NCI-H524 (cell line): Measurements from ENCODE around the gene CENPX.

Experiments used
- DNase-seq, 2 experiments: peaks; one replicate each; lab custom pipeline; 2025; lab: John Stamatoyannopoulos, UW

Gene CENPX

GRCh38 chr17:82022310-82022980 lies at the start of gene CENPX:
CENPX (minus strand) TSS chr17:82022878; CDS start chr17:82022861, 17 bp downstream.
- DNase-seq, result no peak

GRCh38 chr17:82070611-82071010 lies 47.9 kb upstream of the CENPX start:
- DNase-seq, result no peak

DNA sequence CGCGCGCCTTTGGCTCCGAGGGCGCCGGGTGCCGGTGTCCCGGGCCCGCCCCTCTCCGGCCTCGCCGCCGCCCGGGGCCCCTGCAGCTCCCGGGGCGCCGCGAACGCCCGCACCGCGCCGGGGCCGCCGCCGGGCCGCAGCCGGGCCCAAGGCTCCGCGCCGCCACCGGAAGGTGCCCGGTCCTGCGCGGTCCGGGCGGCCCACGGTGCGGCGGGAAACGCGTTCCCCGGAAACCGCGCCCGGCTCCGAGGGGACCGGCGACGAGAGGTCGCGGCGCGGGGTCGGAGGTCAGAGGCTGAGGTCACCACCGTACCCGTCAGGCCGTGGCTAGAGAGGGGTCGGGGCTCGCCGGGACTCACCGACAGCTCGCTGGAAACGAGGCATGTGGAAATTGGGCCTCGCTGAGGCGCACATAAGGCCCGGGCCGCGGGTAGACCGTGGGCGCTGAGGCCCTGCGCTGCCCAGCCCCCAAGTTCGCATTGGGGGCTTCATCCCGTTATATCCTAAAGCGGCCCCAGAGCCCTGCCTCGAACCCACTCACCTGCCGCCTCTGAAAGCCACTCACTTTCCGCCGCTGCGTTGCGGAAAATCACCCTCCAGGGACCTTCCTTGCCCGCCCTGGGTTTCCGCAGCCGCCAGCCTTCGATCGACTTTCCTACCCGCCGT lies 43.1 kb upstream of the CENPX start, which contains the start of gene DUS1L:
DUS1L (minus strand) TSS at position 167 of the 666 bp plus-strand sequence. CDS start 745 bp downstream, outside the sequence.
- DNase-seq, result peak in 1 of 2 experiments; percentile 74

DNA sequence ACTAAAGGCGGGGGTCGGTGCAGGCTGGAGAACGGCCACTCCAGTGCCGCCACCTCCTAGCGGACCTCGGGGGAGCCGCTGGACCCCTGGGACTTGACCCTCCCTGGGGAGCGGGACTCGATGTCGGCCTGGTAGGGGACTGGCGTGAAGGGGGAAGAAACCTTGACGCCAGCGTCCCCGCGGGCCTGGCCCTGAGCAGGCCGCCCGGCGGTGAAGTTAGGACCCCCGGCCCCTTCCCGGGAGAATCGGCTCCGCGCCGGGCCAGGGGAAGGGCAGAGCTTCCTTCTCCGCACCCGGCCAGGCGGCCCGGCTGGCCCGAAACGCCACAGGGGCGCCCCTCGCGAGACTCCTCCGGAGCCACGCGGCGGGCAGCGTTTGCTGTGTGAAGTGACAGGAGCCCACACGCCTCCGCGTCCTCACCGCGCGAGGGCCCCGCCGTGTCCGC lies 42.5 kb upstream of the CENPX start:
- no peak for DNase-seq

DNA sequence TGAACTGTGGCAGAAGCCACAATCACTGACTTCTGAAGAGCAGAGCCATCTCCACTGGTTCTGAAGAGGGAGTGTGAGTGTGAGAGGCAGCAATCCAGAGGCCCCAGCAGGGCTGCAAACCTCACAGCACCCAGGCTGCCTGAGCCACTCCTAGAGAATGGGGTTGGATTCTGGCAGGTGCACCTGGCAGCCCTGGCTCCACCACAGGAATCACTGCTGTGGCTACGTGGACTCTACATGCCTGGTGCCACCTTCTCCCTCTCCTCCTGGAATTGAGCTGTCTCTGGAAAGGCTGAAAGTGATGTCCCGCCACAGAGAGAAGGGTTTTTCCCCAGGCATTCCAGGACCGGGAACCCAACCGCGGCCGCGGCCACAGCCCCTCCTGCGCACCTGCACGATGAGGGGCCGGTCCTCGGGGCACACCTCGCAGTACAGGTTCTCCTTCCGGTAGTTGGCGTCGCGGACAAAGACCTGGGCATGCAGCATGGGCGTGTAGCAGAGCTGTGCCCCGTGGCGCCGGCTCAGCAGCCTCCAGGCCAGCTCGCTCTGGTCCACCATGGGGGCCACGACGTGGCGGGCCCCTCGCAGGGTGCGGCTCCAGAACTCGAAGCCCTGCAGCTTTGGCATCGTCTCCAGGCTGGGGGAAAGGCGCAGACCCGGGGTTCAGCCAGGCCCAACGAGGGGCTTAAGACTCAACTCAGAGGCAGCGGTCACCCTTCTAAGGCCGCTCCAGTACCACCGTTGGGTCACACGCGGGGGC lies 41.9 kb upstream of the CENPX start:
- no peak for DNase-seq

DNA sequence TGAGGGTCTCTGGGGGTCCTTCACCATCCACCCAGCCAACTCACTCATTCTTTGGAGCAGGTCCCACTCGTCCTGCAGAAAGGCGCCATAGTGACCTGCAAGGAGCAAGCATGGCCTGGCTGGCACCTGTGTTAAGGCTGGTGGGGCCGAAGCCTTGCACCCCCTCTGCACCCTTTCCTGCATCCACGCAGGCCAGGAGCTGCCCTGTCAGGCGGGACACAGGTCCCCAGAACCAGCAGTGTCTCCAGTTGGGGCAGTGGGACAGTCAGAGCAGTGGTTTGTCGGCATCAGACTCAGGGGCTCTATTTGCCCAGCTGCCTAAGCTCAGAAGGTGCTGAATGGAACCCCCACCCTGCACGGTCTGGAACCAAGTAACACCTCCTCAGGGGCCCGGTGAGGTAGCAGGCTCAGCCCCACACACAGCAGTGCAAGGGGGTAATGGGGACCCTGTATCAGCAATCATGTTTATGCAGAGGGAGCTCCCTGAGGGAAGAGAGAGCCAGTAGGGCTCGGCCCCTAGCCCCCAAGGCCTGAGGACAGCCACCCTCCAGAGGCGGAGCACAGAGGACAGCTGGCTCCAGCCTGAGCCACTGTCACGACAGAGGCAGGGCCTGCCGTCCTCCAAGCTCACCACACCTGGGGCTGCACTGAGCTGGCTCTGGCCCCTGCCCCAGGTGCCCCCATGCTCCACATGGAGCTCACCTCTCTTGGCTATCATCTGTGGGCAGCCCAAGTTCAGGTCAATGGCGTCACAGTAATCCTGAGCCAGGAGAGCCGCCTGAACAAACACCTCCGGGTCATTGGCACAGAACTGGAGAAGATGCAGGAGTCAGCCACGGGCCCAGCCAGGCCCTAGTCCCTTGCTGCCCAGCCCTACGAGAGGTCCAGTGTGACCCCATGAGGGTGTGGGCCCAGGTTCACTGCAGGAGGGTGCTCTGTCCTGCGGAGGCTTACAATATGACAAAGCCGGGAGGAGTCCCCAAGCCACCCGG lies 41.0 kb upstream of the CENPX start:
- DNase-seq, result no peak

- DNase-seq, result no peak
These were observed 40.3 kb upstream of the CENPX start for GRCh38 chr17:82062984-82063368.

GRCh38 chr17:82062076-82062983 lies 39.7 kb upstream of the CENPX start:
- no peak for DNase-seq

DNA sequence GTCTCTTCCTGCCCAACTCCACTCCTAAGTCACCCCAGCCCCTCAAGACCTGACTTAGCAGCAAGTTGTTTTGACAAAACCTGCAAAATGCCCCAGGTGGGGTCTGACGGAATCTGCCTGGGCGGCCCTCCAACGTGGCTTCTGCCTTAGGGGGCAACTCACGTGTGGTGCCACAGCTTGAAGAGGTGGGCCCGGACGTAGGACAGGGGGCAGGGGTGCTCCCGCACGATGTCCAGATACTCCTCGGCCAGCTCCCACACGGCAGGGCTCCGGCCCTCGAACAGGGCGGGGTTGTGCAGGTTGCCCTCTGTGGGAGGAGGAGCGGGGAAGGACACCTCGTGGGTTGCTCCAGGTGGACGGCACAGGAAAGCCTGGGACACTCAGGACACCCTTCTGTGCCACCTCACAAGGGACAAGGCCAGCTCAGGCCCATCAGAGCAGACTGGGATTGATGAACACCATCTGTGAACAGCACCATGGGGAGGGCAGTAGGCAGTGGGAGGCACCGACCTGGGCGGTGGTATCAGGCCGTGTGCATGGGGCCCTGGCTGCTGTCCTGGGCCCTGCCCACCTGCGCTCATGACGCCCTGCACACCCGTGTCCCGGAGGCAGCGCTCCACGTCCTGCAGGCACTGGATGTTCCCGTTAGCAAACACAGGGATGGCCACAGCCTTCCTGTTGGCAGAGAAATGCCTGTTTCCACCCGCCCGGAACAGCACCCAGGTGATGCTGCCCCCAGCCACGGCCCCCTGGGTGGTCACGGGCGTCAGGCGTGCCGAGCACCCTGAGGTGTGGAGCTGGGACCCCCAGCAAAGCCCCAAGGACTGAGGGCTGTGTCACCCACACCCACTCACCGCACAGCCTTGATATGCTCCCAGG lies 38.6 kb upstream of the CENPX start:
- no peak for DNase-seq

- DNase-seq, result no peak
These were observed 37.9 kb upstream of the CENPX start for GRCh38 chr17:82060614-82061013.

- DNase-seq, result no peak
These were observed 37.3 kb upstream of the CENPX start for GRCh38 chr17:82060001-82060380.

DNA sequence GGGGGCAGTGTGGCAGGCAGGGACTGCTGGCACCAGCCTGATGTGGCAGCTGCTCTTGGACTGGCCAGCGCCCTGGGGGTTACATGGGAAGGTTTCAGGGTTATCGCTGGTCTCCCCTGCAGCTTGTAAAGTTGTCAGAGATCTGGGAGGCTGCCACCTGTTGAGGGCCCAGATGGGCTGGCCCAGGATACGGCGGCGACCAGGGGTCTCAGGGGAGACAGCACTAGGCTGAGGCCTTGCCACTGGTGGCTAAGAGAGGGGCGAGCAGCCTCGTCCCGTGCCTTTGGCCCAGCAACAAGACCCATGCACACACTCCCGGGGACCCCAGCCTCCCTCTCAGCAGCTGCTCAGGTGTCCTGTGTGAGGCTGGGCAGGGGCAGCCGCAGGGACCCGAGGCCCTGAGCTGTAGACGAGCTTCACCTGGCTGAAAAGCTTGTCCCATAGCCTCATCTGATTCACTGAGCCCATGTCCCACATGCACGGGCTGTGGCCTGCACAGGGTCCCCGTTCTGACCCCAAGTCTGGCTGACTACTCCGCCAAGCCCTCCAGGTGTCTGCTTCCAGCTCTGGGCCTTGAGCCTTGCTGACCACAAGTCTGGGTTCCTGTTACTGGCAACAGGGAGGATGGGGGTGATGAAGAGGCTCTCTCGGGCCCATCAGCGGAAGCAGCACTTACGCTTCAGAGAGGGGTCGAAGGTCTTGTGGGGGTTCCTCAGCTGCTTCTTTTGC lies 36.8 kb upstream of the CENPX start:
- no peak for DNase-seq

- no peak for DNase-seq
These were observed 36.2 kb upstream of the CENPX start for GRCh38 chr17:82058855-82059249.

- no peak for DNase-seq
These were observed 35.7 kb upstream of the CENPX start for GRCh38 chr17:82058230-82058854.

DNA sequence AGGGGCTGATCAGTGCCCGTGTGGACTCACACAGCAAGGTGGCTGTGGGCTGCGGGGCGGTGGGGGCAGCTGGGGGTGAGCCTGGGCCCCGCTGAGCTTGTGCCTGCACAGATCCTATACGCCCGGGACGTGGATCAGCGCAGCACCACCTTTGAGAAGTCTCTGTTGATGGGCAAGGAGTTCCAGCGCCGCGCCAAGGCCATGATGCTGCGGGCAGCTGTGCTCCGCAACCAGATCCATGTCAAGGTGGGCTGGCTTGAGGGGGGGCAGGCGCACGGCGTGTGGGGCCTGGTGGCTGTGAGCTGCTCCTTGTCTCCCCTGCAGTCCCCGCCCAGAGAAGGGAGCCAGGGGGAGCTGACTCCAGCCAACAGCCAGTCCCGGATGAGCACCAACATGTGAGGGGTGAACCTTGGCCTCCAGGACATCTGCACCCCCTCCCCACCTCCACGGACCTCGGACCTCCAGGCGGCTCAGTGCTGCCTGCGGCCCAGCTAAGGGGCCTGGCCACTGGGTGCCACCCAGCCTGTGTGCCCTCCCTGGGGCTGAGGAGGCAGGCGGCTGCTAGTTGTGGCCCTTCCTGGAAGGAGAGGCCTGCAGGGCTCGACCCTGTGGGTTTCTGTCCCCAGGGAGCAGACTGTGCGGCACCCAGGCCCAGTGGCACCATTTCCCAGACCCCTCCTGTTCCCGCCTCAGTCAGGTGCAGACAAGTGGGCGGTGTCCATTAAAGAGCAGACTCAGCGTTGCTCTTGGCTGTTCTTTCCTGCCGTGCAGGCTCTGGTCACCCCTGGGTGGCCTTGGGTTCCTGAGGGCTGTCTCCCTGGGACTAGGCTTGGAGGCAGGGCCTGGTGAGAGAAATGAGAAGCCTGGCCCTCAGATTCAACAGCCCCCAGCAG lies 34.3 kb upstream of the CENPX start:
- no peak for DNase-seq

GRCh38 chr17:82055965-82056728 lies 33.5 kb upstream of the CENPX start:
- DNase-seq, result no peak
